HG03354 (cell line): Measurements from ENCODE around the gene STKLD1.
"Not testable (repeated sequence)": the region's sequence is repeated elsewhere in the genome, so short reads cannot be mapped to it uniquely, and the experiment has no call there.

Source experiments
- ATAC-seq: cut with Tn5 transposase; IDR thresholded peaks from one replicate; pipeline ENCODE4 v1.9.1; 2021; ENCODE audit warnings: mild to moderate bottlenecking; ENCODE audit not compliant: unreplicated experiment, poor library complexity, severe bottlenecking

Gene STKLD1

DNA sequence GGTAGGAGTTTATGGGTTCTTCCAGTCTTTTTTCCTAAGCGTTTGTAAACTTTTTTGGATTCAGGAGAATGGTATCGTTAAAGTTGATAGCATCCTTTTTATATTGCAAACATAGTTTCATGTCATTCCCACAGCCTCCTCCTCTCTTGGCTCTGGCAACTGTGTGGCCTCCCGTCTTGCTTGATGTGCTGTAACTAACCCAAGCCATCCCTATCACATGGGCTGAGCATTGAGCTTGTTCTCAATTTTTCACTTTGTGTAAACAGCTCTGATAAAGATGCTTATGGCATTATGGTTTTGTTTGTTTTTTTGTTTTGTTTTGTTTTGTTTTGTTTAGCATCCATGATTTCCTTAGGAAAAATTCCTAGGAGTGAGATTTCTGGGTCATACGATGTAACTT, 4.6 kb downstream of the STKLD1 start:
- ATAC-seq = no peak

DNA sequence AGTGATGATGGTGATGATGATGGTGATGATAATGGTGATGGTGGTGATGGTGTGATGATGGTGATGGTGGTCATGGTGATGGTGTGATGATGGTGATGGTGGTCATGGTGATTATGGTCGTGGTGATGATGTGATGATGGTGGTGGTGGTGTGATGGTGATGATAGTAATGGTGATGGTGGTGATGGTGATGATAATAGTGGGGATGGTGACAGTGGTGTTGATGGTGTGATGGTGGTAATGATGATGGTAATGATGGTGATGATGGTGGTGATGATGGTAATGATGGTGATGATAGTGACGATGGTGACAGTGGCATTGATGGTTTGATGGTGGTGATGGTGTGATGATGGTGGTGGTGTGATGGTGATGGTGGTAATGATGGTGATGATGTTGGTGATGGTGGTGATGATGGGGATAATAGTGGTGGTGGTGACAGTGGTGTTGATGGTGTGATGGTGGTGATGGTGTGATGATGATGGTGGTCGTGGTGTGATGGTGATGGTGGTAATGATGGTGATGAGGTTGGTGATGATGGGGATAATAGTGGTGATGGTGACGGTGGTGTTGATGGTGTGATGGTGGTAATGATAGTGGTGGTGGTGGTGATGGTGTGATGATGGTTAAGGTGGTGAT, 6.5 kb downstream of the STKLD1 start:
- ATAC-seq = no peak

DNA sequence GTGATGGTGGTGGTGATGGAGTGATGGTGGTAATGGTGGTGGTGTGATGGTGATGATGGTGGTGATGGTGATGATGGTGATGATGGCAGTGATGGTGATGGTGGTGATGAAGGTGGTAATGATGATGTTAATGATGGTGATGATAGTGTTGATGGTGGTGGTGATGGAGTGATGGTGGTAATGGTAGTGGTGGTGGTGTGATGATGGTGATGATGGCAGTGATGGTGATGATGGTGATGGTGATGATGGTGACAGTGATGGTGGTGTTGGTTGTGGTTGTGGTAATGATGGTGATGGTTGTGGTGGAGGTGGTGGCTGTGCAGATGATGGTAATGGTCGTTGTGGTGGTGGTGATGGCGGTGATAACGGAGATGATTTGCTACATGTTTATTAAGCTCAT, 7.3 kb downstream of the STKLD1 start:
- ATAC-seq = no peak

- ATAC-seq = no peak
Observed at GRCh38 chr9:133384736-133385321, 8.7 kb downstream of the STKLD1 start.

- no peak for ATAC-seq
Observed at GRCh38 chr9:133385452-133385851, 9.3 kb downstream of the STKLD1 start.

DNA sequence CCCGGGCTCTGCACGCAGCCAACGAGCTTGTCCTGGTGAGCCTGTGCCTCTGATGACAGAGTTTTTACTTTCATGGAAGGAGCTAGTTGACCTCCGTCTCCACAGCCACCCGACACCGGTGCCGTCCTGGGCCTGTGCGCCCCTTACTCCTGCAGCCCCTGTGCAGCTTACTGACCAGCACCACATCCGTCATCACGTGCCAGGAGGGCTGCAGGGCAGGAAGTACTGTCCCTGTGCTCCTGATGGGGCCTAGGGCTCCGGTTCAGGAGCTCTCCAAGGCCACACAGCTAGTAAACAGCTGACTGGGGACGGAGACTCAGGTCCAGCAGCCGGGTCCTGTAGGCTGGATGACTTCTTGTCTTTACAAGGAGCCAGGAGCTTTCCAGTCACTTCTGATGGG, 10.2 kb downstream of the STKLD1 start:
- ATAC-seq = no peak

DNA sequence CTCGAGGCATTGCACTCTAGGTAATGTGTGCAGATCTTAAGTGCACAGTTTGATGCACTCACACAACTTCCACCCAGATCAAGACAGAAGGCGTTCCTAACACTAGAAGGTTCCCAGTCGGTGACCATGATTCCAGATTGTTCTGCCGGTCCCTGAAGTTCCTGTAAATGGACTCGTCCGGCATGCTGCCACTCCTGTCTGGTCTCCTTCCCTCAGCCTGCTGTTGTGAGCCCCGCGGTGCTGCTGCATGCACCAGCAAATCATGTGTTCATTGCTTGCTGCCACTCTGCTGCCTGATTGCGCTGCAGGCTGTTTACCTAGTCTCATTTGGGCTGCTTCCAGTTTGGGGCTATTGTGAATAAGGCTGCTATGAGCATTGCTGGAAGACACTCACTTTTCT, 11.5 kb downstream of the STKLD1 start:
- ATAC-seq = no peak

DNA sequence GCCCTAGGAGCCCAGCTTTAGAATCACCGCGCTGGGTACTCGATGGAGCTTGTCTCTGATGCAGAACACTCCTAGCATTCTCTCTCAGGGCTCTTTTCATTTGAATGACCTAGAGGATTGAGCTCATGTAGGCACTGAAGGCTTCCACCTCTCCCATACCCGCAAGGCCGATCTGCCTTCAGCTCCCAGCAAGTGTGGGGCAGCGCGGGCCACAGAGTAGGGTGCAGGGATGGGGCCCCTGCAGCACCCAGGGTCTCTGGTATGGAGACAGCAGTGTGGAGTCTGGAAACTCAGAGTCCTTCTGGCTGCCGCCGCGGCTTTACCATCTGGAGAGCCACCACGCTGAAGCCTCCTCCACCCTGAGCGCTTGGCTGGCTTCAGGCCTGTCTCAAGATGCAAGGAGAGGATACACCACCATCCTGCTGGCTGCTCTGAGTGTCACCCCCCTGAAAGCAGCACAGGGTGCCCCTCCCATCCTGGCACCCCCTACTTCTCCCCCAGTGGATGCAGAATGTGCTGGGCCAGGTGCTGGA, 12.9 kb downstream of the STKLD1 start:
- ATAC-seq = no peak

DNA sequence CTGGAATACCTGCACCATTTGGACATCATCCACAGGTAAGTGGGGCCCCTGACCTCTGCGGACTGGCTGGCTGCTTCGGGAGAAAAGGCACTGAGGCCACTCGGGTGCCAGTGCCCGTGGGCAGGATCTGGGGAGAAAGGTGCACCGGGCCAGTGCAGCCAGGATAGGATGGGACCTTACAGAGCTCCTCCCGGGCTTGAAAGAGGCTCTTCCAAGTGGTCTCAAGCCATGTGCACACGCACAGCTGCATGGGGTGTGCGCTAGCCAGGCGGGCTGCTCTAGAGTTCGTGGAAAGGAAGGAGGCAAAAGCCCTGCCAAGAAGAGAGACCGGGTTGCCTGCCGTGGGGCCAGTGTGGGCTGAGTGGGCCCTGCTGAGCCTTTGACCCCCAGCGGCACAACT, 13.4 kb downstream of the STKLD1 start:
- no peak for ATAC-seq

GRCh38 chr9:133390713-133391112, 14.5 kb downstream of the STKLD1 start:
- no peak for ATAC-seq

GRCh38 chr9:133391449-133391848, 15.3 kb downstream of the STKLD1 start:
- not testable (repeated sequence) for ATAC-seq

GRCh38 chr9:133392308-133392707, 16.1 kb downstream of the STKLD1 start:
- not testable (repeated sequence) for ATAC-seq

GRCh38 chr9:133393399-133393798, 17.2 kb downstream of the STKLD1 start:
- no peak for ATAC-seq

DNA sequence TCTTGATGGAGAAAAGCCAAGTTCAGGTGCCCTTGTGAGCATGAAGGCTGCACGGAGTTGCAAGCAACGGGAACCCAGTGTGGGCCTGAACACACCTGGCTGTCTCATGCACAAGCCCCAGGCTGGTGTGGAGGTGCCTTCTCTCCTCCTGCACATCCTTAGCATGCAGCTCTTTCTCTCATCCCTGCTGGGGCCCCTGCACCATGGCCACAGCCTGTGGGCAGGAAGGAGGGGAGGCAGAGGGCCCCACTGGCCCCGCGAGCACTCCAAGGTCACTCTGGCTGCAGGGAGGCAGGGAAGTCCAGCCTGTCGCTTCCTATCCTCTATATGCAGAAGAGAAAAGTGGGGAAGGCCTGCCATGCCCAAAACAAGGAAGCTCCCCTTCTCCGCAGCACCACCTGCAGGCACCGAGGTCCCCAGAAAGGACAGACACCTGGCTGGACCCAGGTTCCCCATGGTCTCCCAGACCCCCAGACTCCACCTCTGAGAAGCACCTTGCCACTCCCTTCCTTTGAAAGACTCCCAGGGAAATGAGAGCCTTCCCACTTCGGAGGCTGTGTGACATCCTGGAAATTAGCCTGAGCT, 18.6 kb downstream of the STKLD1 start:
- no peak for ATAC-seq

- ATAC-seq = no peak
Observed at GRCh38 chr9:133396952-133397351, 20.8 kb downstream of the STKLD1 start.

DNA sequence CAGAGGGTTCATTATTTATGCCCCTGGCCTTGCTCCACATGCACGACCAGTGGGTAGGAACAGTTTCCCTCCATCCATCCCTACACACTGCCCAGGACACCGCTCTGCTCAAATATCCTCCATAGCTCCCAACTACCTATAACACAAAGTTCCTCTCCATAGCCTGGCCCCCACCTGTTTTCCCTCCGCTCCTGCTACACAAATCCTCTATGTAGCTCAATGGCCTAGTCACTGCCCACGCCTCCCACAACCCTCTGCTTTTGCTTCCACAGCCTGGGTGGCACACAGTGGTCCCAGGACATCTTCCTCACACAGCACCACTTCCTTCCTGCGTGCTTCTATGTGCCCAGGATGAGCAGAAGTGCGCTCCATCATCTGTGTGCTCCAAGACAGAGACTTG, 21.2 kb downstream of the STKLD1 start:
- ATAC-seq = no peak

GRCh38 chr9:133397895-133398294, 21.7 kb downstream of the STKLD1 start:
- ATAC-seq = no peak

- no peak for ATAC-seq
Observed at GRCh38 chr9:133400292-133400691, 24.1 kb downstream of the STKLD1 start.

- no peak for ATAC-seq
Observed at GRCh38 chr9:133401588-133401987, 25.4 kb downstream of the STKLD1 start.

- ATAC-seq = no peak
Observed at GRCh38 chr9:133402689-133403088, 26.5 kb downstream of the STKLD1 start.

DNA sequence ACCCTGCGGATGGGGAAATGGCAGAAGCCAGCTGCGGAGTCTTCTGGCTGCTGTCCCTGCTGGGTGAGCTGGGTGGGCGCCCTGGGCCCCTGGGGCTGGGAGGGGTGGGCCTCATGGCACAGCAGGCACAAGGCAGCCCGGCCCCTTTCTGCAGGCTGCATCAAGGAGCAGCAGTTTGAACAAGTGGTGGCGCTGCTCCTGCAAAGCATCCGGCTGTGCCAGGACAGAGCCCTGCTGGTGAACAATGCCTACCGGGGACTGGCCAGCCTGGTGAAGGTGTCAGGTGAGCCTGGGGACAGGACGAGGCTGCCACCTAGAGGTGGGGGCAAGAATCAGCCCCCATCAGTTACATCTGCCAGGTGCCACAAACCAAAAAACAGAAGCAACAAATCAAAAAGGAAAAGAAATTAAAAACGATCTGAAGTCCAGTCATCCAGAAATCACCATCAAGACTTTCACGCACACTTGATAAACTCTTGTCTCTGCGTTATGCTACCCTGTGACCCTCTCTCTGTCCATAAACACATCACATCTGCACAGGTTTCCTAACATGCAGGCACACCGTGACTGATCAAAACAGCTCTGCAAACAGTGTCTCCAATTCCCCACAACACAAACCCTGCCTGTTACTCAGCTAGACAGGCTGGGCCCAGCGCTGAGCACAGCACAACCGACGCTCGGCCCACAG, 27.7 kb downstream of the STKLD1 start:
- no peak for ATAC-seq
